Mesendoderm (in vitro differentiated cells): ENCODE results near the gene RHOU.
A peak's percentile ranks its signal among the peaks of the same experiment; 100 is the strongest.

ENCODE experiments used
- DNase-seq: peaks from one replicate; pipeline ENCODE4 v3.0.0; 2013
- H2AK5ac ChIP-seq: 2 replicates; pipeline ENCODE4 v1.6.1; 2013; ENCODE audit warnings: low read length, inconsistent platforms
- H2BK120ac ChIP-seq: 2 replicates; pipeline ENCODE4 v1.6.1; 2013; ENCODE audit warnings: low read depth, mild to moderate bottlenecking, low read length, moderate library complexity, mixed read lengths
- H2BK15ac ChIP-seq: replicated peaks from 2 replicates; pipeline ENCODE4 v1.6.1; 2013; ENCODE audit warnings: low read depth, mild to moderate bottlenecking, moderate library complexity
- H2BK5ac ChIP-seq: 2 replicates; pipeline ENCODE4 v1.6.1; 2013; ENCODE audit warnings: low read length, inconsistent platforms
- H3K18ac ChIP-seq: 2 replicates; pipeline ENCODE4 v1.6.1; 2013; ENCODE audit warnings: mild to moderate bottlenecking, low read length, mixed read lengths
- H3K23ac ChIP-seq: one replicate; pipeline ENCODE4 v1.6.1; 2013; ENCODE audit warnings: low read length
- H3K27ac ChIP-seq: 2 replicates; pipeline ENCODE4 v1.5.1; 2013; ENCODE audit warnings: low read depth, mild to moderate bottlenecking, inconsistent platforms, low read length, moderate library complexity
- H3K27me3 ChIP-seq: 2 replicates; pipeline ENCODE4 v1.6.1; 2013; ENCODE audit warnings: low read length, control low read depth, mild to moderate bottlenecking, inconsistent platforms; ENCODE audit not compliant: insufficient read depth, poor library complexity
- H3K36me3 ChIP-seq: 2 replicates; pipeline ENCODE4 v1.6.1; 2013; ENCODE audit warnings: low read length, inconsistent platforms; ENCODE audit not compliant: control insufficient read depth, insufficient read depth
- H3K4ac ChIP-seq: one replicate; pipeline ENCODE4 v1.6.1; 2013; ENCODE audit warnings: low read depth, mild to moderate bottlenecking, low read length, moderate library complexity
- H3K4me1 ChIP-seq: 2 replicates; pipeline ENCODE4 v1.6.1; 2013; ENCODE audit warnings: low read depth, low read length, inconsistent platforms; ENCODE audit not compliant: control insufficient read depth
- H3K4me2 ChIP-seq: 2 replicates; pipeline ENCODE4 v1.6.1; 2013; ENCODE audit warnings: low read length
- H3K4me3 ChIP-seq: 2 replicates; pipeline ENCODE4 v1.5.1; 2013; ENCODE audit warnings: mild to moderate bottlenecking, low read length
- H3K56ac ChIP-seq: one replicate; pipeline ENCODE4 v1.6.1; 2013; ENCODE audit warnings: low read length
- H3K79me1 ChIP-seq: 2 replicates; pipeline ENCODE4 v1.6.1; 2013; ENCODE audit warnings: low read length, inconsistent platforms
- H3K79me2 ChIP-seq: 2 replicates; pipeline ENCODE4 v1.6.1; 2013; ENCODE audit warnings: mild to moderate bottlenecking, low read length; ENCODE audit not compliant: control insufficient read depth, insufficient read depth
- H3K9ac ChIP-seq: 2 replicates; pipeline ENCODE4 v1.6.1; 2013; ENCODE audit warnings: low read length, inconsistent platforms
- H4K5ac ChIP-seq: one replicate; pipeline ENCODE4 v1.6.1; 2013; ENCODE audit warnings: low read length
- H4K8ac ChIP-seq: one replicate; pipeline ENCODE4 v1.6.1; 2013; ENCODE audit warnings: low read depth, mild to moderate bottlenecking, control low read depth, low read length, moderate library complexity
- WGBS: extraction: QIAGEN DNeasy Blood & Tissue Kit; methylation state at CpG from one replicate; pipeline ENCODE4 v1.1.7; 2013; ENCODE audit warnings: low lambda C conversion rate, missing lambda C conversion rate; ENCODE audit not compliant: insufficient coverage; ENCODE audit errors: extremely low coverage; 5-methylcytosine and 5-hydroxymethylcytosine counted together

Gene RHOU

GRCh38 chr1:228727681-228728171, 7.6 kb upstream of the RHOU start:
- H3K79me1 ChIP-seq, result no peaks in the 10 kb centered on the region
- H2AK5ac ChIP-seq, result no peak overlapping the region
- H2BK5ac ChIP-seq, result no peak overlapping the region
- H3K9ac ChIP-seq, result no peak overlapping the region
- H3K4me2 ChIP-seq, result no peak overlapping the region
- H4K5ac ChIP-seq, result no peak overlapping the region
- no peak overlapping the region for H3K56ac ChIP-seq
- H3K79me2 ChIP-seq, result no peaks in the 10 kb centered on the region
- no peak overlapping the region for H4K8ac ChIP-seq
- no peaks in the 10 kb centered on the region for H3K36me3 ChIP-seq
- no peak overlapping the region for H2BK120ac ChIP-seq
- H3K27ac ChIP-seq, result no peak overlapping the region
- H3K18ac ChIP-seq, result no peak overlapping the region
- no peak for DNase-seq
- H3K4me1 ChIP-seq, result no peaks in the 10 kb centered on the region
- H3K4me3 ChIP-seq, result no peak overlapping the region
- H3K4ac ChIP-seq, result no peak overlapping the region
- H3K27me3 ChIP-seq, result no peaks in the 10 kb centered on the region
- no peak overlapping the region for H3K23ac ChIP-seq
- H2BK15ac ChIP-seq, result no peak overlapping the region
- WGBS, result no CpG with 5 or more reads among the region's 1 CpG

GRCh38 chr1:228732426-228732825, 2.9 kb upstream of the RHOU start:
- Histone ChIP-seq H4K8ac (no peak overlapping the region), H3K4me3 (no peak overlapping the region), H2BK120ac (no peak overlapping the region), H3K36me3 (no peaks in the 10 kb centered on the region), H2BK5ac (no peak overlapping the region), H3K27me3 (no peaks in the 10 kb centered on the region), H3K18ac (no peak overlapping the region), H3K9ac (no peak overlapping the region), H3K4ac (no peak overlapping the region), H3K27ac (no peak overlapping the region), H2BK15ac (no peak overlapping the region), H3K4me2 (no peak overlapping the region), H4K5ac (no peak overlapping the region), H3K23ac (no peak overlapping the region), H3K79me1 (no peaks in the 10 kb centered on the region), H3K56ac (no peak overlapping the region), H2AK5ac (no peak overlapping the region), H3K79me2 (no peaks in the 10 kb centered on the region), H3K4me1 (no peaks in the 10 kb centered on the region)
- WGBS, result no CpG with 5 or more reads among the region's 8 CpGs
- no peak for DNase-seq

- H2BK120ac ChIP-seq, result no peak overlapping the region
- no peak overlapping the region for H3K4me2 ChIP-seq
- no peak overlapping the region for H3K23ac ChIP-seq
- no peak overlapping the region for H2BK5ac ChIP-seq
- no peaks in the 10 kb centered on the region for H3K27me3 ChIP-seq
- H3K4me3 ChIP-seq, result no peak overlapping the region
- H4K8ac ChIP-seq, result no peak overlapping the region
- no CpG with 5 or more reads among the region's 4 CpGs for WGBS
- H3K79me2 ChIP-seq, result no peaks in the 10 kb centered on the region
- H4K5ac ChIP-seq, result no peak overlapping the region
- no peak for DNase-seq
- no peak overlapping the region for H2AK5ac ChIP-seq
- H3K56ac ChIP-seq, result no peak overlapping the region
- H2BK15ac ChIP-seq, result no peak overlapping the region
- H3K4me1 ChIP-seq, result no peaks in the 10 kb centered on the region
- no peaks in the 10 kb centered on the region for H3K36me3 ChIP-seq
- no peak overlapping the region for H3K18ac ChIP-seq
- no peak overlapping the region for H3K27ac ChIP-seq
- no peak overlapping the region for H3K9ac ChIP-seq
- no peaks in the 10 kb centered on the region for H3K79me1 ChIP-seq
- H3K4ac ChIP-seq, result no peak overlapping the region
Observed at GRCh38 chr1:228733576-228733975, 1.7 kb upstream of the RHOU start.

- Histone ChIP-seq H3K27me3 (no peaks in the 10 kb centered on the region), H2BK15ac (no peak overlapping the region), H3K4ac (peak overlapping the region; percentile 73), H3K4me3 (peak overlapping the region; percentile 36), H2BK5ac (no peak overlapping the region), H3K79me1 (no peaks in the 10 kb centered on the region), H4K5ac (no peak overlapping the region), H2BK120ac (no peak overlapping the region), H3K27ac (no peak overlapping the region), H3K36me3 (no peaks in the 10 kb centered on the region), H2AK5ac (no peak overlapping the region), H3K4me2 (peak overlapping the region; percentile 51), H4K8ac (no peak overlapping the region), H3K9ac (peak overlapping the region; percentile 64), H3K23ac (no peak overlapping the region), H3K18ac (peak overlapping the region; percentile 75), H3K56ac (peak overlapping the region; percentile 89), H3K79me2 (no peaks in the 10 kb centered on the region), H3K4me1 (no peaks in the 10 kb centered on the region)
- peak; percentile 54 for DNase-seq
- no CpG with 5 or more reads among the region's 60 CpGs for WGBS
Observed at GRCh38 chr1:228735871-228736586, 750 bp downstream of the RHOU start.

- H3K4me2 ChIP-seq, result no peak overlapping the region
- no peaks in the 10 kb centered on the region for H3K79me1 ChIP-seq
Observed at GRCh38 chr1:228736844-228737445, 1.7 kb downstream of the RHOU start.

More at GRCh38 chr1:228736844-228737445, 1.7 kb downstream of the RHOU start:
- no peaks in the 10 kb centered on the region for H3K4me1 ChIP-seq
- H3K4ac ChIP-seq, result no peak overlapping the region
- no CpG with 5 or more reads among the region's 5 CpGs for WGBS
- no peak overlapping the region for H2AK5ac ChIP-seq
- no peaks in the 10 kb centered on the region for H3K79me2 ChIP-seq
- H3K23ac ChIP-seq, result no peak overlapping the region
- DNase-seq, result no peak
- H3K56ac ChIP-seq, result no peak overlapping the region
- H4K8ac ChIP-seq, result no peak overlapping the region
- H3K4me3 ChIP-seq, result no peak overlapping the region
- H2BK15ac ChIP-seq, result no peak overlapping the region
- no peak overlapping the region for H2BK120ac ChIP-seq
- no peak overlapping the region for H3K9ac ChIP-seq
- no peak overlapping the region for H4K5ac ChIP-seq
- H3K18ac ChIP-seq, result no peak overlapping the region
- H3K36me3 ChIP-seq, result no peaks in the 10 kb centered on the region
- no peaks in the 10 kb centered on the region for H3K27me3 ChIP-seq
- no peak overlapping the region for H3K27ac ChIP-seq
- H2BK5ac ChIP-seq, result no peak overlapping the region
